Testis (tissue), 3 donors: ENCODE measurements around the gene ARL5A. TPM values are rescaled to one million over a fixed set of nuclear protein-coding genes. Genes with fewer than 3 reads are reported as not detected.
"Not testable (repeated sequence)": the region's sequence is repeated elsewhere in the genome, so short reads cannot be mapped to it uniquely, and the experiment has no call there.

Experiments used
- DNase-seq: peaks from one replicate; pipeline ENCODE4 v3.0.0-alpha.2; 2019
- H3K27ac ChIP-seq, 2 donors: fragments of 200-600 bp; sonication (generic); one replicate each; pipeline ENCODE4 v1.5.1; 2019
- H3K27me3 ChIP-seq: fragments of 200-600 bp; sonication (generic); one replicate; pipeline ENCODE4 v1.5.1; 2019
- H3K36me3 ChIP-seq: fragments of 200-600 bp; sonication (generic); one replicate; pipeline ENCODE4 v1.5.1; 2017; ENCODE audit warnings: low read depth; ENCODE audit errors: missing control alignments
- H3K4me1 ChIP-seq: fragments of 200-600 bp; sonication (generic); one replicate; pipeline ENCODE4 v1.5.1; 2019
- H3K4me3 ChIP-seq, 2 donors: fragments of 200-600 bp; sonication (generic); one replicate each; pipeline ENCODE4 v1.5.1; 2017 to 2019
- H3K9me3 ChIP-seq: fragments of 200-600 bp; sonication (generic); one replicate; pipeline ENCODE4 v1.5.1; 2017
- CTCF ChIP-seq, 3 experiments: fragments of 450-650 bp in 2 of 3; fragments of 200-600 bp in 1 of 3; sonication (generic) in 1 of 3; IDR thresholded peaks; one replicate each; pipeline ENCODE4 v1.5.1; 2016 to 2019; ENCODE audit warnings: antibody characterized with exemption in 3 of 3, mild to moderate bottlenecking in 2 of 3, moderate library complexity in 1 of 3
- POLR2A ChIP-seq: fragments of 450-650 bp; IDR thresholded peaks from one replicate; pipeline ENCODE4 v1.6.1; 2017; ENCODE audit warnings: antibody characterized with exemption, mild to moderate bottlenecking, moderate library complexity
- WGBS, 2 donors: methylation state at CpG; one replicate each; pipeline ENCODE4 v1.1.5; 2018; 5-methylcytosine and 5-hydroxymethylcytosine counted together
- intact Hi-C: fragments of 100-400 bp; cut with DNase I; formaldehyde crosslinking; loops from one replicate; pipeline ENCODE4 v1.15.1; 2023; ENCODE audit warnings: low total_unique reads
- polyA plus RNA-seq: library from polyadenylated mRNA; stranded (reverse); fragments of 350-450 nt; fragmentation: Illumina TruSeq; extraction: RNeasy Lipid Tissue Mini Kit (QIAGEN cat#74804); gene quantifications from one replicate; pipeline ENCODE4 v1.2.3, GENCODE V29; 2014; ENCODE audit warnings: low read depth, low replicate concordance; ENCODE audit not compliant: insufficient read depth
- total RNA-seq, 2 donors: library from RNA; depleted of rRNA; stranded (reverse); fragments of >200 nt; gene quantifications; one replicate each; pipeline ENCODE4 v1.2.3, GENCODE V29; 2016

Gene ARL5A
- total and polyA plus RNA-seq, 3 donors from 2014 or later = 19.1 to 34.0 (median 27.5) TPM

- TF ChIP-seq POLR2A (no peak), CTCF (IDR thresholded peaks at IDR 0.05) (no peak)
- Histone ChIP-seq H3K36me3 (no peaks in the 10 kb centered on the region), H3K4me3 (no peak overlapping the region), H3K27ac (no peak overlapping the region), H3K27me3 (no peaks in the 10 kb centered on the region), H3K4me1 (no peaks in the 10 kb centered on the region), H3K9me3 (no peaks in the 10 kb centered on the region)
- WGBS, 2 donors = 83 to 89% methylated on average over 4 of the region's 4 CpGs
- DNase-seq = no peak
- intact Hi-C loops = no loop called here
Observed at GRCh38 chr2:151795646-151796240, 32.5 kb downstream of the ARL5A start.

- H3K27me3 ChIP-seq, H3K27ac ChIP-seq, H3K4me1 ChIP-seq, H3K9me3 ChIP-seq, intact Hi-C loops, H3K36me3 ChIP-seq, DNase-seq, H3K4me3 ChIP-seq: not testable (repeated sequence)
- WGBS, 2 donors = 95% methylated on average over 6 of the region's 6 CpGs
Observed at GRCh38 chr2:151794422-151794821, 33.8 kb downstream of the ARL5A start.

- TF ChIP-seq POLR2A = no peak
- no peak for TF ChIP-seq CTCF (IDR thresholded peaks at IDR 0.05)
- Histone ChIP-seq H3K36me3 (no peaks in the 10 kb centered on the region), H3K4me1 (no peaks in the 10 kb centered on the region), H3K27ac (no peak overlapping the region), H3K27me3 (no peaks in the 10 kb centered on the region), H3K9me3 (no peaks in the 10 kb centered on the region), H3K4me3 (no peak overlapping the region)
- intact Hi-C loops = no loop called here
- no peak for DNase-seq
- WGBS, 2 donors = 86 to 94% methylated on average over 3 of the region's 3 CpGs
Observed at GRCh38 chr2:151793123-151793522, 35.1 kb downstream of the ARL5A start.

- no peak for DNase-seq
- H3K27ac ChIP-seq = no peak overlapping the region
- H3K27me3 ChIP-seq = no peaks in the 10 kb centered on the region
- H3K4me1 ChIP-seq = no peaks in the 10 kb centered on the region
- no peaks in the 10 kb centered on the region for H3K36me3 ChIP-seq
- H3K9me3 ChIP-seq = no peaks in the 10 kb centered on the region
- intact Hi-C loops = no loop called here
- no peak overlapping the region for H3K4me3 ChIP-seq
- TF ChIP-seq CTCF (IDR thresholded peaks at IDR 0.05) = no peak
- TF ChIP-seq POLR2A = no peak
- 88 to 90% methylated on average over 4 of the region's 4 CpGs for WGBS, 2 donors
Observed at GRCh38 chr2:151792589-151792988, 35.6 kb downstream of the ARL5A start.

GRCh38 chr2:151791545-151791944, 36.7 kb downstream of the ARL5A start:
- intact Hi-C loops = no loop called here
- WGBS, 2 donors = 91 to 98% methylated on average over 3 of the region's 3 CpGs
- no peaks in the 10 kb centered on the region for H3K36me3 ChIP-seq
- H3K27ac ChIP-seq = no peak overlapping the region
- H3K27me3 ChIP-seq = no peaks in the 10 kb centered on the region
- TF ChIP-seq POLR2A = no peak
- TF ChIP-seq CTCF (IDR thresholded peaks at IDR 0.05) = no peak
- no peak for DNase-seq
- no peak overlapping the region for H3K4me3 ChIP-seq
- H3K4me1 ChIP-seq = no peaks in the 10 kb centered on the region
- no peaks in the 10 kb centered on the region for H3K9me3 ChIP-seq
